ENCODE measurements around the gene CRIM1.

Gene CRIM1

DNA sequence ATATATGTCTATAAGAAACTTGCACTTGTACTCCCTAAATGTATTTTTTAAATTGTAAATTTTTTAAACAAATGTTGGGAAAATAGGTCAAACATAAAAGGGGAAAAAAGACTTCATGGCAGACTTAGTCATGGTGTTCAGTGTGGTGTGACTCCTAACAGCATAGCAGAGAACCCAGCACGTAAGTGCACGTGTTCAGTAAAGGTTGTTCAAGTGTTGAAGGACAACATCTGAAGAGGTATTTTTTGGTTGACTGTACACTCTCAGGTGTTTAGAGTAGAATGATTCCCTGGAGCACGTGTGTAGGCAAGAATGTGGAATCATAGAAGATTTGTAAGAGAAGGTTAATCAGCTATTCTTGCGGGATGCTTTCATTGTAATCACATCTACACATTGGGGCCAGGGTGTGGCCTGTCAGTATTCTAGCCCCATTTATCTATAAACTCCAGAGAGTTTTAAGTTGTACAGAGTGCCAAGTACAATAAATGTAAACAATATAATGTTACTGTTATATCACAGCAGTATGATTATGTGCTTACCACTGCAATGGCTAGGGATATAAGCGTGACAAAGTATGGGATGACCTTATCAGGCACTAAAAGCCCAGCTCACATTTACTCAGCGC, 106.8 kb downstream of the CRIM1 start:
- DNase-seq = peak; percentile 63

DNA sequence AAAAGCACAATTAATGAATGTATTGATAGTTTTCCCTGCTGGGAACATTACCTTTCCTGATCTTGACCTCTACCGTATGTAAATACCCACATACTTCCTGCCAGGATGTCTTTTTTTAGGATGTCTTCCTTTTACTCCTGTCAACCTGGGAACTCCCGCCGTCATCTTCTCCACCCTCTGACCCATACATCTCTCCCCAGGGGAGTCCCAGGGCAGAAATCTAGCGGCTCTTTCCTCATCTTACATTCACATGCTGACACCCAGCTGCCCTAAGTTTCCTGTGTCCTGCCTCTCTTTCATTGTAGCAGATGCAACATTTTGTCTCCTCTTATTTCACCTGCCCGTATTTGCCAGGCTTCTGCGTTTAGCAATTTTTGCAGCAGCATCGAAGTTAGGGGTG, 107.8 kb downstream of the CRIM1 start:
- no peak for DNase-seq

DNA sequence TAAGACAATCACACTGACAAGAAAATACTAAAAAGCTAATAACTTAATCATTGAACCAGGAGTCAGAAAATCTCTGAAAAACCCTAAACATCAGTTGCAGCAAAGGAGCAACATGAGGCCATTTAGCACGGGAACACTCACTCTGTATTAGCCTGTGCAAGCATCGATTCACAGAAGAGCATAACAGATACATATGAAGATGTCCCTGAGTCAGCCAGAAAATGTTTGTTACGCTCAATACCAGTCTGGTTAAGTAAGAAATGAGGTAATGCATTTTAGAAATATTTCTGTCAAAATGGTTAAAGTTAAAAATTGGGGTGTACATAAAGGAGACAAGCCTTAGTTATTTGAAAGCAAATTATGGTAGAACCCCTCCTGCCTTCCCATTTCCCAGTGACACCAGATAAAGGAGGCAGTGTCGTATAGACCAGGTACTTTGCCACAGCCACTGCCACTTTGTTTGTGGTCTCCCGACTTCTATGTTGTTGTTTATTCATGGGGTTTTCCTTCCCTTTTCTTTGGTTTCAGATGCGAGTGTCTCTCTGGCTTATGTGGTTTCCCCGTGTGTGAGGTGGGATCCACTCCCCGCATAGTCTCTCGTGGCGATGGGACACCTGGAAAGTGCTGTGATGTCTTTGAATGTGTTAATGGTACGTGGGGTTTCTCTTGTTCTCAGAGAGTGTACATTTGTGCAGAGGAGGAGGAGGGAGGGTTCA, 108.6 kb downstream of the CRIM1 start:
- no peak for DNase-seq

DNA sequence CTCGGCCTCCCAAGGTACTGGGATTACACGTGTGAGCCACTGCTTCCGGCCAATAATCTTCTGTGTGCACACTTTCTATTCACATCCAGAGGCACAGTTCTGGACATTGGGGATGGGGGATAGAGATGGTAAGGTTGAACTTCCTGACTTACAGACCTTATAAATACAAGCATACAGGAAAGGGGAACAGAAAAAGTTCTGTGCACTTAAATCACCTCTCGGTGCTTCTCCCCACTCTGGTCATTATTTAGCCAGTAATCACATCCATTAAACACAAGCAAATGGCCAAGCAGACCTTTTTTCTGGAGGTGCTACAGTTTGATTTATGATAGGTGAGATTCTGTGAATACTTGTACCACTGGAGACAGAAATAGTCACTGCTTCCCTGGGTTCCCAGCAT, 110.6 kb downstream of the CRIM1 start:
- DNase-seq = no peak

DNA sequence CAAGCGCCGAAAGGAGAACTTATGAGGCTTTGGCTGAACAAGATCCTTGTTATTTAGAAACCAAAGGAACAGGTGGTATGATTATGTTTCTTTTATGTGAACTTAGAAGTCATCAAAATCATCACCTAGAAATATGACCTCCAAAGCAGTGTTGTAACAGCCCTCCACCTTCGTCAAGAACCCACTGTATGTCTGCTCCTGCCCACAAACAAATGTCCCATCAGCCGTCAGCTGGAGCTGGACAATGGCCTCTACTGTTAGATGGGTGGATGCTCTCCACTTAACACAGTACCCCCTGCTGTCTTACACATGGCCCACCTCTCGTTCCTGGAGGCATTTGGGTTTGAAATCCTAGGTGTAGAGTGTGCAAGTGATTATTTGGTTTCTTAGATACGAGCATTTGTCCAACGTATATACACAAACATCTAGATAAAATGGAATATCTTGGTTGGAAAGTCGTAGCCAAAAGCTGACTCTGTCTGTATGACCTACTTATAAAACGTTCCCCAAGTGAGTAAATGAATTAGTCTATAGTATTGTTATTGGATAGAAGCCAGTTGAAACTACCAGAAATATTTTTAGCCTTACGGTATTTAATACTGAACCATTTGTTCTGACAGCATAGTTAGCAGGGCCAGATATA, 113.0 kb downstream of the CRIM1 start:
- no peak for DNase-seq

DNA sequence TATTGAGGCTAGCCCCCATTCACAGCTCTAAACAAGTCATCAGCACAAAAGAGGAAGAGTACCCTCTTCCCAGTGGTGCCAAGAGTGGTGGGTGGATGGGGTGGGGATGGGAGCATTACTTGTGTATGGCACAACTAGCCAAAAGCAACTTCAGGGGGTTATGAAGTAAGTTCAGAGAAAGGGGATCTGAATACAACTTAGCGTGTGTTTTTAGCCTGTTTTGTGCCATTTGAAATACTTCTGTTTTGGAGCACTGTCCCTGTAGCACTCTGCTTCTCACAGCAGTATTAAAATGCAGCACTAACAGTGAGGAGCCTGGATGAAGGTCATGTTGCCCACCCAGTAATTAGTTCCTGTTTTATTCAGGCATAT, 113.5 kb downstream of the CRIM1 start:
- DNase-seq = peak; percentile 12

DNA sequence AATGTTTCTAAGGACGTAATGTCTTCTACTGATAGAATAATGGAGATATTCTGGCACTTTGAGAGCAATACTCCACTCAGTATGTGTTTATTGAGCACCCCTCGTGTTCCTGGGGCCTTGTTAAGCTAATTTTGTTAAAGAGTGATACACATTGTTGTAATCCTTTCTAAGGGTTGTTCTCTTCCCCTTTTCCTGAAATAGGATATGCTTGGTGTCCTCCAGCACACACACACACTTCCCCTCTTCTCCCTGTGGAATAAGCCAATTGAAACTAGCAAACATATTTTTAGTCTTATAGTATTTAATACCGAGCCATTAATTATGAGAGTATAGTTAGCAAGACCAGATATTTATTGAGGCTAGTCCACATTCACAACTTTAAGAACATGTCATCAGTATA, 114.1 kb downstream of the CRIM1 start:
- DNase-seq = no peak

DNA sequence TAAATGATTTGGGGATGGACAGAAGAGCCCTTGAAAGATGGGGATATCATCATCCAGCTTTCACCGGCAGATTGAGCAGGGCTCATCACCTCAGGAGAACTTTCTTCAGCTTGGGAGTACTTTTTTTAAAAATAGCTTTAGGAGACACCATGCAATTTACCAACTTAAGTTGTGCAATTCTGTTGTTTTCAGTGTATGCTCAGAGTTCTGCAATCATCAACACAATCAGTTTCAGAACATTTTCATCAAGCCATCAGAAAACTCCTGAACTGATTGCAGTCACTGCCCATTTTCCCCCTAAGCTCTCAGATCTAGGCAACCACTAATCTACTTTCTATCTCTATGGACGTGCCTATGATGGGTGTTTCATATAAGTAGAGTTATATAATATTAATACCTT, 117.7 kb downstream of the CRIM1 start:
- no peak for DNase-seq

DNA sequence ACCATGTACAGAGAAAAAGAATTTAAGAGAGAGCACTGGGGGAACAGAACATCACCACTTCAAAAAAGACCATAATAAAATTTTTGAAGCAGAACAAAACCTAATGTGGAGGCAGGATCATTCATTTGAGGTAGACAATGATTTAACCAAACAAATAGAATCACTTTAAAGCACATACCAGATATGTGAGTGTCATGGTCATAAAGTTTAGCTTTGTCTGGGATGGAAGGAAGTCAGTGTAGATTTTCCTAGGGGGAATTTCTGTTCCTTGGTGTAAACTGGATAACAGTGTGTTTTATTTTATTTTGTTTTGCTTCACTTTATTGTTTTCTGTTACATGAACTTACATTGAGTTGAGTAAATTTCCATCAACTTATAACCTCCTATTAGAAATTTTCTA, 120.8 kb downstream of the CRIM1 start:
- DNase-seq = no peak

DNA sequence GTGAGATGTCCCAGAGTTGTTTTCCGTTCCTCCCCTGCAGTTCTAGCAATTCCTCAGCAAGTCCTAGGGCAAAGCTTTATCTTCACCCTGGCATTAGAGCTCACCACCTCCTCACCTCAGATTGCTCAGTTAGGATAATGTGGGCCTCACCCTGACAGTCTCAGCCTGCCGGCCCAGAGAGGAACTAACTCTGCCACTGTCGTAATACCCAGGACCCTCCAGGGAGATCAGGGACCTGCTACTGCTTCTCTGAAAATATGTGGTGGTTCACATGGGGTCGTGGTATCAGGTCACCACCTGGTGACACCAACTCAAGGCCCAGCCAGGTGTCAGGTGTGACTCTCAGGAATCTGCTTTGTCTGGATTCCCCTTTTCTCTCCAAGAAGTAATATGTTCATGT, 121.7 kb downstream of the CRIM1 start:
- DNase-seq = peak; percentile 52

DNA sequence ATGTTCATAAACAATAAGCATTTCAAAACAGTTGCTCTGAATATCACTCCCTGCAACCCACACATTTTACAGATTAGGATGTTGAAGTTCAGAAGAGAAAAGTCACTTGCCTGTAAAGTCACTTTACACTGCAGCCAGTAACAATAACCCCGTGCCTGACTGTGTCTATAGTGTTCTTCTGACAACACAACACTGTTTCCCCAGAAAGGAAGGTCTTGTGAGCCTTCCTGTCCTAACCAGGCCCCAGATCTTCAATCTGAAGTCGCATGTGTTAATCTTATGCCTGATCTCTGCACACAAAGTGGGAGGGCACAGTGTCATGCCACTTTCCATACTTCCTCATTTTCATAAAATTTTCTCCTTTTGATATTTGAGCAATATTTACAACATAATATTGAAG, 122.2 kb downstream of the CRIM1 start:
- peak; percentile 82 for DNase-seq

DNA sequence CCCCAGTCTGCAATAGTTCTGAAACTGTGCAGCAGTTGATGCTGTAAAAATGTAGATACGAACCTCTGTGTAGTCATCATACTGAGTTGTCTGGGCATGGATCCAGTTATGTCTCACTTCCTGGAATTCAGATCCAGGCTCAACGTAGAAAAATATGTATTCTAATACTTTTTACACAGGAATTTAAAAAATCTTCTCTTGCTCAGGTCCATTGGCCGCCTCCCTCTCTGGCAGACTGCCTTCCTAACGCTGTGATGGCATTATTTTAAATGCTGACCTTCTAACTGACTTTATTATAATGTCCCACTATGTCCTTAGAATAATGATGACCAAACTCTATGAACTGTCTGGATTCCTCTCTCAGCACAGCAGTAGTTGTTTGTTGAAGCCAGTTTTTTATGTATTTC, 122.8 kb downstream of the CRIM1 start:
- DNase-seq = peak; percentile 65

DNA sequence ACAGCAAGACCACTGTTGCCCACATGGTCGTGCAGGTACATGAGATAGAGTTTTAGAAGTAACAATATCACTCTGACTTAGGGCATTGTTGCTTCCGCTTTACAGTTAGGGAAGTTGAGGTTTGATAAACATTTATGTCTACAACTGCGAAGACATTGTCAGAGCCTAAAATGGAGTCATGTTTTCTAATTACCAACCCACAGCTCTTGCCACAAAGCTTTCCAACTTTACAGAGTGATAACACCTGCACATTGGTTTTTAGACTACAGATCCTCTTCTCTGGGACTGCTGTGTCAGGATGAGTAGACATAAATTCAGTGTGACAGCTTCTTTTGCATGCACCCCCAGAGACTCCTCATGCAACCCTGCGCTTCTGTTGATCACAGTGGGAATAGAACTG, 123.4 kb downstream of the CRIM1 start:
- peak; percentile 71 for DNase-seq

DNA sequence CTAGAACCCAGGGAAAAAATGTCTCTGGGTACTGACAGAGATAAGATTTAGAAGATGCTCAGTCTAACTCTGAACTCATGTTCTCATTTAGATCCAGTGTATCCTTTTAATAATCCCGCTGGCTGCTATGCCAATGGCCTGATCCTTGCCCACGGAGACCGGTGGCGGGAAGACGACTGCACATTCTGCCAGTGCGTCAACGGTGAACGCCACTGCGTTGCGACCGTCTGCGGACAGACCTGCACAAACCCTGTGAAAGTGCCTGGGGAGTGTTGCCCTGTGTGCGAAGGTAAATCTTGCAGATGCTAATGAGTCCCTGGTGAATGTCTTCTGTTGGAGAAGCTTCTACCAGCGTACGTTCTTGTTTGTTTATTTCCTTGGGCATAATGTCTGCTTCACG, 123.8 kb downstream of the CRIM1 start:
- no peak for DNase-seq

DNA sequence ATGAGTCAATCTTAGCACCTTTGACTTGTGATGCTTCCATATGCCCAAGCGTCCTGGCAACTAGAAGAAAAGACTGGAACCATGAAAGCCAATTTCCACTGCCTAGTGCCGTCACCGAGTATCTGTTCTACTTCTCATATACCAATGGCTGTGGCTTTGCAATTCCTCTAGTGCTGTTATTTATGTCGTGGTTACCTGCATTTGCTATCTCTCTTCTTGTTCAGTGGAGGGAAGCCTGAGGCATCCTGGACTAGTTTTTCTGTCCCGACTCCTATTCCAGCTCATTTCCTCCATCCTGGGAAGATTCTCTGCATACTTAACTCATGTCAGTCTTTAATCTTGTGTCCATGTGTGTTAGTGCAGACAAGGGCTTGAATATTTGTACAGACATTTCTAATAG, 124.5 kb downstream of the CRIM1 start:
- no peak for DNase-seq

DNA sequence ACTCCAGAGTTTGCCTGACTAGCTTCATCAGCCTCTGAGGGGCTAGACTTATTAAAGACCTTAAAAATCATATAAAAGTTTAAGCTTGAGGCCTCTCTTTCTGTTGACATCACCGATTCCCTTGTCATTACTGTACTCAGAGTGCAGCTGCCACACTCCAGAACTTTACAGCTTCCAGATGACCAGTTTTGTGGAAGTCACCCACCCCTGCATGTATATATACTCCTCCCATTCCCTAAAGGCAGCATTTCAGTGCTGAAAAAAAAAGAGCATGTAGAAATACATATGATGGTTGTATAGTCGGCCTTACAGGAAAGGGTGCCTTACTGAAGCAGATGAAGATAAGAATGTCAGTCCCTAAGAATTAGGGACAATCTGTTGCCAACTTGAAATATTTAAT, 125.1 kb downstream of the CRIM1 start:
- DNase-seq = no peak

DNA sequence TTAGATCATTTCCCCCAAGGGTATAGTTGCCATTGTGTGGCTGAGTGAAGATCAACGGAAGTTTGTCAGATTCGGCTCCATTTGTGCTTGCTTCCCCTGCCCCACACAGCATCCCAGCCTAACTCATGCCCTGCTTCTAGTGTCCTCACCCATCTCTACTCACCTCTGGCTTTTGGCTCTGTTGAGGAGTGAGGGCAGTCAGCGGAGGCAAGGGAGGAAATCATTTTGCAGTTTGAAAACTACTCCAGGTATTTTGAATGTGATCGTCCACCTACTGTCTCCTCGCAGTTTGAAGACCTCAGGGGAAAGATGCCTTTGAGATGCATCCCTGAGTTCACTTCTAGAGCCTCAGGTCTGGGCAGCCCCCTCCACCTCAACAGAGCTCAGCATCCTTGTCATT, 126.1 kb downstream of the CRIM1 start:
- DNase-seq = no peak

DNA sequence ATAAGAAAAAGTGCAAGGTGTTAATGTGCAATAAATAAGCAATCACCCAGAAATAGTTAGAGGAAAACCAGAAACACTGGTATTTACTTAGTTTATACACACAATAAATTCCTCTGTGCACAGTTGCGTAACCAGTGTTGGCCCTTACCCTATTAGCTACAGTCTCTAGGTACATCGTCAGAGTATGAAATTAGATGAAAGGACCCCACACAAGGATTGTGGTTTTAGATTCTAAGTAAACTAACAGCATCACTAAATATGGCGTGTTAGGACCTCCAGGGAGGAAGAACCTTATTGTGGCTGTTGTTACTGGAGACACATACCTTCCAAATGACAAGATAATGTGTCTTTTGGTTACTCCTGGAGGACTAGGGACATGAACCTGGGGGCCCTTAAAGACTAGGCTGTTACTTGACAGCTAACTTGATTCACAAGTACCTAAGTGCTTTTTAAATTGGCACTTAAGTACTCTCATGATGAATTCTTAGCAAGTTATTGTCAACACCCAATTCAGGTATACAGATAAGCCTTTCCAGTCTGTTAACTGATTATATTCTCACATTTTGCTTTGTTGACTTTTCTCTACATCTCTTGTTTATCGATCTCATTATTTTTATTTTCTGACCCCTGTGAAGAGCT, 127.1 kb downstream of the CRIM1 start:
- DNase-seq = no peak

DNA sequence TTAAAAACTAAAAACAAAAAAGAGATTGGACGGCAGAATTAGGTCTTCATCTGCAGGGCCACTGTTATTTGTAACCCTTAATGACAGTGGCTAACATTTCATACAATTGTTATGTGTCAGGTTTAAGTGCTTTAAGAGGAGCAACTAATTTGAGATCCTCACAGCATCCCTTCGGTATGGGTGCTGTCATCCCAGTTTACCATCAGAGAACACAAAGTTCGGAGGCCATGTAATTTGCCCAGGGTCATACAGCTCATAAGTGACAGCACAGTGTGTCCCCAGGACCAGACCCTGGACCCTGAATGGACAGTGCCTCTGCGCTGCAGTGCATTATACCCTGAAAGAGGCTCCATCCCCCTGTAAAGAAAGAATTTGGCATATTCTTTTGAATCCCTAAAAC, 127.7 kb downstream of the CRIM1 start:
- DNase-seq = no peak

DNA sequence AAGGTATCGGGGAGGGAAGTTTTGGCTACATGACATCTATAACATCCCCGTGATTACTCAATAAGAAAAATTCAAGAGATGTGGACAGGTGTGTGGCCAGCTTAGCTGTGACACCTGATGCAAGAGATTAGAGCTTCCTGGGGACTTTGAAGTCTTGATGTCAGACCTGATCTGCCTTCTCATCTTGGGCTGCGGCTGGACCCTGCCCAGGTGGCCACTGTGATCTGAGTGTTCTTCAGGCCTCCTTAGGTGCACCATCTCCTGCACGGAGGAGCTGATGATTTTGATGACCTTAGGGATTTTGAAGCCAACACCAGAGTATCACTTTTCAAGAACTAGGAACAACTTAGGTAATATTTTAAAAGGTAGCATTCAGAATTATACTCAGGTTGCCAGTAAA, 128.9 kb downstream of the CRIM1 start:
- DNase-seq = no peak

DNA sequence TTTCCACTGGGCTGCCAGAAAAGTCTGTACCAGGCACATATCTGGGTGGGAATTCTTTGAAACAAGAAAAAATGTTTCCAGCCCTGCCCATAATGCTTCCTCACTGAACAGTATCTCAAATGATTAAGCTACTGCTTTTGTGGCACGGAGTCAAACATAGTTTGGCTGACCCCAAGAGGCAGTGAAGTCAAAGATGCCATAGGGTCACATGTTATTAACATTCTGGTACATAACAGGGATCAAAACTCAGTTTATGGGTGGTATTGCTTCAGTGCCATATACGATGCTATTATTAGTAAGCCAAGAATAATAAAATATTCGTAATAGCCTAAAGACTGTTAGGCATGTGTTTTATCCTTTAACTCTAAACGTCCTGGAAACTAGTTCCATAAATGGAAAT, 129.9 kb downstream of the CRIM1 start:
- DNase-seq = no peak

DNA sequence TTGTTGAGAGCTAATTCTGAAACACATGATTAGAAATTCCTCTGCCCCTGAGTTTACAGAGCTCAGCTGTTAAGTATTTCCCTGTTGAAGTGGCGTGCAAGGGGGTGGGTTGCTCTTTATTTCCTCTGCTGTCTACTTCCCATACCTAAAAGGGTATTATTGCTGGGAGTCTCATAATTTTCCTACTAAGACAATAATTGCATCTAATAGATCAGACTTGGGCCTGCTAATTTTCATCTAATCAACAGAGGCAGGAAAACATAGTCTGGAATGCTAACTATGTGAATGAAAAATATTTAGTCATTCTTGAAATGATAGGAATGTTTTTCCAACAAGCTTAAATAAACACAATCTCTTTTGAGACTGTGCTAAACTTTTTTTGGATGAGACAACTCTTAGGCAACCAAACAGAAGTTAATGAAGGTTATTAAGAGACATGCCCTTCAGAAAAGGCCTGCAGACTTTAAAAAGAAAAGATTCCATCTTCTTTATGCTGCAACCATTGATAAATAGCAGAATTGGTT, 131.0 kb downstream of the CRIM1 start:
- DNase-seq = no peak

DNA sequence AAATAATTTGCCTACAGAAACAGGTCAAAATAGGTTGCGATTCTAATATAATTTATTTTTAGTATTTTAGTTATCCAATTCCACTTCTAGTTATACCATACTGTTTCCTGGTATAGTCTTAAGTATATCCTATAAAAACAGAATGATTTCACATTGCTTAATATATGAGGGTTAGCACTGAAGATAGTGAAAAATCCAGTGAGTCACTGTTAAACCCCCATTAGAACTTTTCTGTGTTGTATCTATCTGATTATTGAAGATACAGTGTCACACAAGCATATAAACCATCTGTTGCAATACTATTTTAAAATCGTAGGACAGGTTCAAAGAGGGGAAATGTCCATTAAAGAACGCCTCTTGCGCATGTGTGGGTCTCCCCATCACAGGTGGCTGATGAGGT, 132.4 kb downstream of the CRIM1 start:
- DNase-seq = no peak

DNA sequence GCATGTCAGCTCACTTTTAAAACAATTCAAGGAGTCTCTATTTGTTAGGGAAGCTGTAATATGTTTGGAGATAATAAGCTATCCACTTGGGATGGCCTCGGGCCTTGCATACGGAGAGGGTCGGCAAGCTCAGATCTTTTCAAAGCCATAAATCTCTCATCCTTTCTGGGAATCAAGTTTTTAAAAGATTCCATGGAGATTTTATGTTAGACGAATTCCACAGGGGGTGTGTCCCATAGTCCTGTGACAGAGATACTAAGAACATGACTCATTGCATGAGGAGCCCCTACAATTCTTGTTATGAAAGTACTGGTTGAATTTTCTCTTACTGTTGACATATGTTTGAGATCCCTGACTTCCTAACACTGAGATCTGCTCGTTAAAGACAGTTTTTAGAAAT, 133.7 kb downstream of the CRIM1 start:
- DNase-seq = no peak

All from hematopoietic multipotent progenitor cell treated with erythropoietin and hydrocortisone succinate and interleukin-3 and kit ligand, for 4 days (in vitro differentiated cells).